GM13976 (cell line): ENCODE data around the gene MED14.
A peak's percentile ranks its signal among the peaks of the same experiment; 100 is the strongest.

Experiments
- DNase-seq: peaks from one replicate; pipeline ENCODE4 v3.0.0; 2012; ENCODE audit warnings: low spot score
- in situ Hi-C: fragments of 300-500 bp; cut with MboI; formaldehyde crosslinking; loops from one replicate; pipeline ENCODE4 v1.12.0; 2022; ENCODE audit warnings: low sequenced_read_pairs, mixed read lengths, inconsistent platforms; ENCODE audit not compliant: unreplicated experiment
- TF ChIP-seq, protein P1 (sequence below): IDR thresholded peaks from 2 replicates; pipeline ENCODE4 v1.5.1; 2012; ENCODE audit warnings: borderline replicate concordance, mild to moderate bottlenecking; ENCODE audit not compliant: insufficient read depth; ENCODE audit errors: extremely low read depth, missing control alignments, control extremely low read depth

The MED14 gene

GRCh38 chrX:40646489-40647306 lies 88.6 kb downstream of the MED14 start:
- DNase-seq = peak; percentile 58
- in situ Hi-C loops = loop anchor here (10.0 kb wide), 1 partner anchor 102 kb away; no protein-coding TSS in a partner anchor
- TF ChIP-seq, protein P1, sequence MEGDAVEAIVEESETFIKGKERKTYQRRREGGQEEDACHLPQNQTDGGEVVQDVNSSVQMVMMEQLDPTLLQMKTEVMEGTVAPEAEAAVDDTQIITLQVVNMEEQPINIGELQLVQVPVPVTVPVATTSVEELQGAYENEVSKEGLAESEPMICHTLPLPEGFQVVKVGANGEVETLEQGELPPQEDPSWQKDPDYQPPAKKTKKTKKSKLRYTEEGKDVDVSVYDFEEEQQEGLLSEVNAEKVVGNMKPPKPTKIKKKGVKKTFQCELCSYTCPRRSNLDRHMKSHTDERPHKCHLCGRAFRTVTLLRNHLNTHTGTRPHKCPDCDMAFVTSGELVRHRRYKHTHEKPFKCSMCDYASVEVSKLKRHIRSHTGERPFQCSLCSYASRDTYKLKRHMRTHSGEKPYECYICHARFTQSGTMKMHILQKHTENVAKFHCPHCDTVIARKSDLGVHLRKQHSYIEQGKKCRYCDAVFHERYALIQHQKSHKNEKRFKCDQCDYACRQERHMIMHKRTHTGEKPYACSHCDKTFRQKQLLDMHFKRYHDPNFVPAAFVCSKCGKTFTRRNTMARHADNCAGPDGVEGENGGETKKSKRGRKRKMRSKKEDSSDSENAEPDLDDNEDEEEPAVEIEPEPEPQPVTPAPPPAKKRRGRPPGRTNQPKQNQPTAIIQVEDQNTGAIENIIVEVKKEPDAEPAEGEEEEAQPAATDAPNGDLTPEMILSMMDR = no peak

DNA sequence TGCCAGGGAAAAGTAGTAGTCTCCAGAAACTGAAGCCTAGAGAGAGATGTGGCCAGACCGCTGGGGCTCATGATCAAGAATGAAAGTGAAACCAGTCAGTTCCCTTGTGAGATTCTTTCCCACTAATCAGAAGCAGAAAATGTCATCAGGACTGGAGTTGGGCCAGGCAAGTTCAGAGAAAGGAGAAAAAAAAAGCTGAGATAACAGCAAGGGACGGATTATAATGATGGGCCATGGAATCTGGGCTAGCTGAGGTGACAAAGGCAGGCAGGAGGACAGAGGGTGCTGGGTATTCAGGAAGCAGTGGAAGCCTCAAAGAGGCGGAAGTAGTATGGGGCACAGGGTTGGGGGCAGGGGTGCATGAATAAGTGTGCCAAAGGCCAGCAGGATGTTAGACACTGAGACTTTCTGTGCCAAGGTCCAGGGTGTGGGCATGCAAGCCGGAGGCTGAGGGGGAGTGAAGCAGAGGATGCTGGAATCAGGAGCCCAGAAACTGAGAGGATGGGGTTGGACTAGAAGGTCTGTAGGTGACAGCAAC lies 90.5 kb downstream of the MED14 start:
- TF ChIP-seq, protein P1 = no peak
- peak; percentile 56 for DNase-seq
- in situ Hi-C loops = loop anchor here (10.0 kb wide), 1 partner anchor 100 kb away; no protein-coding TSS in a partner anchor

- in situ Hi-C loops = loop anchor here (10.0 kb wide), 1 partner anchor 99 kb away; no protein-coding TSS in a partner anchor
- TF ChIP-seq, protein P1 = no peak
- no peak for DNase-seq
Observed at GRCh38 chrX:40644176-40644575, 91.2 kb downstream of the MED14 start.

DNA sequence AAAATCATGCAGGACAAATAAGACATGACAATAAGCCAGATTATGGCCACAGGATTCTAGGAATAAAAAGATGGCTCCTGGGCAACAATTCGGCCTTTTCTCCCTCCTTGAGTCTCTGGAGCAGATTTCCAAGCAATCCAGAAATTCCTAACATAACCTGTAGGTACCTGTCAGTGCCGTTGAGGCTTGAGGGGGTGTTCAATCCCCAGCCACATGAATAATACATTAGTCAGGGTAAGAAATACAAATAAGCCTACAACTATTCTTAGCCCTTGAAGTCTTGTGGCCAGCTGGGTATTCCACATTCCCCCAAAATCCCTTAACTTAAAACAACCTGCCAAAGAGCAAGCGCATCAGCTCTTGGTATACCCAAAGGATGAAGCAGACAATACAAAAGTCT lies 97.7 kb downstream of the MED14 start:
- TF ChIP-seq, protein P1 = no peak
- no peak for DNase-seq
- in situ Hi-C loops = no loop called here

DNA sequence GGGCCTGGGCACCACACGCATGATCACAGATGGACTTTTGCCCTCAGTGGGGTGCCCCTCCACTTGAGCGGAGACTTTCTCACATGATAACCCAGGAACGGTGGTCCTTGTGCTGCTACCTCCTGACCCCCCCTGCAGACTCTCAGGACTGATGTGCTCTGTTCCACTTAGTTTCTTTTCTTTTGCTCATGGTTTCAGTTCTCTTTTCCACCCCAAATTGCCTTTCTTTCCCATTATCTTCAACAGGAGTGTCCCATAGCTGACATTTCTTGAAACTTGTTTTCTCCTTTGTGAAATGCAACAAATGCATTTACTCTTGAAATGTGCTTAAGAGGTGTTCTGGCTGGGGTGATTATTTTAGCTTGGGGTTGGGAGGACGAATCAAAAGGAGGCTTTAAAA lies 103.1 kb downstream of the MED14 start:
- DNase-seq = no peak
- TF ChIP-seq, protein P1 = no peak
- in situ Hi-C loops = no loop called here

DNA sequence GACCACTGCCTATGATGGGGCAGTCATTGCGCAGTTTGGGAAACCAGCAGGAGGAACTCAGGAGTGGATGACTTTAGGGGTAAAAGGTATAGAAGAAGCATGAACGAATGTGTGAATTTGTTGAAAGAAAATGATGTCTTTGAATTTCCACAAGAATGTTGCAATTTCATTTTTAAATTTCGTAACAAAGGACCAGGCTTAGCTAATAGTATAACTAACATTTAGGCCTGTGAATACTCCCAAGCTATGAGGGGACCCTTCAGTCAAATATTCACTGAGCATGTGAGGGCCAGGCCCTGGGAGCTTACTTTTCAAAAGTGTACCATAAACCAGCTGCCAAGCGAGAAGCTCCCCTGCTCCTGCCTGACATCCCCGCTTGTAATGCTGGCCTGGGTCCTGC lies 106.8 kb downstream of the MED14 start:
- TF ChIP-seq, protein P1 = no peak
- in situ Hi-C loops = no loop called here
- DNase-seq = no peak
